ENCODE results near the gene RRP1.

The RRP1 gene

GRCh38 chr21:43771698-43772424 lies 17.5 kb upstream of the RRP1 start:
- no peak overlapping the region for H3K27ac Mint-ChIP-seq
- H3K4me3 Mint-ChIP-seq, result no peak overlapping the region
- H3K27me3 Mint-ChIP-seq (ENCODE audit: low read depth, poor library complexity), result no peaks in the 10 kb centered on the region
- no peak for DNase-seq
- peaks cover 19% of the 10 kb centered on the region for H3K36me3 Mint-ChIP-seq (ENCODE audit: low read depth)
- TF ChIP-seq CTCF (IDR thresholded peaks at IDR 0.05), result no peak
- peaks cover 65% of the 10 kb centered on the region for H3K4me1 Mint-ChIP-seq
- H3K9me3 Mint-ChIP-seq, result no peaks in the 10 kb centered on the region

GRCh38 chr21:43772425-43772821 lies 17.0 kb upstream of the RRP1 start:
- H3K27ac Mint-ChIP-seq, result no peak overlapping the region
- peaks cover 19% of the 10 kb centered on the region for H3K36me3 Mint-ChIP-seq (ENCODE audit: low read depth)
- H3K9me3 Mint-ChIP-seq, result no peaks in the 10 kb centered on the region
- H3K4me3 Mint-ChIP-seq, result no peak overlapping the region
- peaks cover 59% of the 10 kb centered on the region for H3K4me1 Mint-ChIP-seq
- DNase-seq, result no peak
- no peak for TF ChIP-seq CTCF (IDR thresholded peaks at IDR 0.05)
- H3K27me3 Mint-ChIP-seq (ENCODE audit: low read depth, poor library complexity), result peaks cover under 1% of the 10 kb centered on the region

DNA sequence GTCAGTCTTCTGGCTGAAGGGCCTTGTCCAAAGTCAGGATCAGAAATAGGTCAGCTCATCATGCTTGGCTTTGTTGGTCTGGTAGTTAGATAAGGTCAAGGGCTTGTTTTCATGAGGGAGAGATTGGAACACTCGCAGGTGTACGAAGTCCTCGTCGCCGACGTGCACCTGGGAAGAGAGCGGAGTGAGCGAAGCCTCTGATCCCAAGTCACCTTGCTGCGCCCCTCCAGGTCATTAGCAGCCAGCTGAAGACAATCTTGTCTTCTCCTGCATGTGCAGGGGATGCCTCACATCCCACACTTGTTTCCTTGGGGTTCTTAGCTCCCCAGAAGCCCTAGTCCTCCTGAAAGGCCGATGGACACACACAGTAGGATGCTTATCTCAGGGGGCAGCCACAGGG lies 15.2 kb upstream of the RRP1 start:
- TF ChIP-seq CTCF (IDR thresholded peaks at IDR 0.05), result no peak

GRCh38 chr21:43775190-43775589 lies 14.2 kb upstream of the RRP1 start:
- Mint-ChIP-seq H3K36me3 (ENCODE audit: low read depth) (peaks cover 19% of the 10 kb centered on the region), H3K4me3 (peak overlapping the region; percentile 89), H3K27me3 (ENCODE audit: low read depth, poor library complexity) (peaks cover 9% of the 10 kb centered on the region), H3K4me1 (peaks cover 51% of the 10 kb centered on the region), H3K9me3 (no peaks in the 10 kb centered on the region), H3K27ac (no peak overlapping the region)
- TF ChIP-seq CTCF (IDR thresholded peaks at IDR 0.05), result no peak
- DNase-seq, result no peak

More for the DNA sequence above, 15.2 kb upstream of the RRP1 start:
- Mint-ChIP-seq H3K4me1 (peaks cover 52% of the 10 kb centered on the region), H3K27me3 (ENCODE audit: low read depth, poor library complexity) (peaks cover 7% of the 10 kb centered on the region), H3K4me3 (peak overlapping the region; percentile 62), H3K36me3 (ENCODE audit: low read depth) (peaks cover 19% of the 10 kb centered on the region), H3K27ac (no peak overlapping the region), H3K9me3 (no peaks in the 10 kb centered on the region)
- DNase-seq, result no peak

DNA sequence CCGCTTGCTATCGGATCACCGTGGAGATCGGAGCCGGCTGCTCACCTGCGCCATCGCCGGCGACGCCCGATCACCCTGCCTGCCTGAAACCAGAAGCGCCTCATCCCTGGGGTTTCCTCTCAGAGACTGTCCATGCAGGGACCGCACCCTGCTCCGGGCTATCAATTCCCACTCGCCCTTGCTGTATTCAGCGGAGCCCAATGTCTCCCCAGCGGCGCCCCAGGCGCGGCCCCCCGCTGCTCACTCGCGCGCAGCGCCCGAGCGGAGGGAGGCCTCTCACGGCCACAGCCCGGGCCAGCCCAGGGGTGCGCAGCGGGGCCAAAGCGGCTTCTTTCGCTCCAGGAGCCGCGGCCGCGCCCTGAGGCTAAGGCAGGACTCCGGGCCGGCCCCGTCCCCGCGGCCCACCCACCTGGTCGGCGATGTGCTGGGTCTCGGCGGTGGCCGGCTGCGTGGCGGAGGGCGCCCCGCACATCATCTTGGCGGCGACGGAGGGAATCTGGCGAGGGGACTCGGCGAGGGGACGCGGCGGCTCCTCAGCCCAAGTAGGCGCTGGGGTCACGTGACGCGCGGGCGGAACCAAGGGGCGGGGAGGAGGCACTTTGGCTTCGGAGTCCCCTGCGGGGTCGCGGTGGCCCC lies 13.5 kb upstream of the RRP1 start, which contains the start of gene CSTB:
Gene CSTB (minus strand): TSS at position 514 of the 636 bp plus-strand sequence. CDS start 39 bp downstream, at position 475.
- peak; percentile 93 for DNase-seq
- H3K27me3 Mint-ChIP-seq (ENCODE audit: low read depth, poor library complexity), result peaks cover 14% of the 10 kb centered on the region

More for the DNA sequence above, 13.5 kb upstream of the RRP1 start, which contains the start of gene CSTB:
- Mint-ChIP-seq H3K27ac (no peak within 1 kb of the TSS), H3K4me3 (peak within 1 kb of the TSS; percentile 89), H3K36me3 (ENCODE audit: low read depth) (peaks cover 19% of the 10 kb centered on the region), H3K4me1 (peaks cover 50% of the 10 kb centered on the region), H3K9me3 (no peaks in the 10 kb centered on the region)
- no peak for TF ChIP-seq CTCF (IDR thresholded peaks at IDR 0.05)

Measured in nephron progenitor cell (in vitro differentiated cells).